GM12874 (cell line): ENCODE results near the gene SH3GL3.

ENCODE experiments used
- CTCF ChIP-seq: IDR thresholded peaks from 2 replicates; pipeline ENCODE4 v1.5.1; 2011; ENCODE audit warnings: low read depth, mild to moderate bottlenecking, control low read depth, low read length, moderate library complexity; ENCODE audit not compliant: insufficient read depth

Gene SH3GL3

GRCh38 chr15:83444936-83445335 is 2.2 kb upstream of the SH3GL3 start:
- TF ChIP-seq CTCF: no peak

GRCh38 chr15:83445643-83446042 is 1.5 kb upstream of the SH3GL3 start:
- no peak for TF ChIP-seq CTCF

GRCh38 chr15:83446417-83446816 is 724 bp upstream of the SH3GL3 start:
- TF ChIP-seq CTCF: no peak

GRCh38 chr15:83449250-83449671 is 2.1 kb downstream of the SH3GL3 start:
- no peak for TF ChIP-seq CTCF

GRCh38 chr15:83449937-83450506 is 2.9 kb downstream of the SH3GL3 start:
- TF ChIP-seq CTCF: no peak

- TF ChIP-seq CTCF: no peak
Observed at GRCh38 chr15:83457149-83457548, 10.0 kb downstream of the SH3GL3 start.

- no peak for TF ChIP-seq CTCF
Observed at GRCh38 chr15:83458381-83458780, 11.2 kb downstream of the SH3GL3 start.

- no peak for TF ChIP-seq CTCF
Observed at GRCh38 chr15:83462026-83462425, 14.9 kb downstream of the SH3GL3 start.
